ENCODE results near the gene PIK3C2A. TPM values are rescaled to one million over a fixed set of nuclear protein-coding genes. Genes with fewer than 3 reads are reported as not detected.

Gene PIK3C2A
- total RNA-seq, 1 donor from 2014 or later: 41.2 TPM

- intact Hi-C loops (cut with micrococcal nuclease): no loop called here
- TF ChIP-seq CTCF (IDR thresholded peaks at IDR 0.05): no peak
- Mint-ChIP-seq H3K27ac (no peak overlapping the region), H3K36me3 (ENCODE audit: low read depth) (peaks cover 47% of the 10 kb centered on the region), H3K4me3 (no peak overlapping the region), H3K4me1 (no peaks in the 10 kb centered on the region), H3K27me3 (no peaks in the 10 kb centered on the region), H3K9me3 (peaks cover 2% of the 10 kb centered on the region)
- POLR2A ChIA-PET: no interaction called here
- CTCF ChIA-PET: no interaction called here
- no peak for DNase-seq
- no peak for ATAC-seq (ENCODE audit: low read depth)
Observed at GRCh38 chr11:17188675-17189074, 19.1 kb downstream of the PIK3C2A start.

- H3K27ac Mint-ChIP-seq: no peak overlapping the region
- H3K27me3 Mint-ChIP-seq: no peaks in the 10 kb centered on the region
- no peak for TF ChIP-seq CTCF (IDR thresholded peaks at IDR 0.05)
- no peak overlapping the region for H3K4me3 Mint-ChIP-seq
- ChIA-PET CTCF (no interaction called here), POLR2A (interaction anchor here (0.6 kb wide), 1 partner anchor 17 kb away, joined by 4 read pairs; no protein-coding TSS in a partner anchor)
- peaks cover 2% of the 10 kb centered on the region for H3K9me3 Mint-ChIP-seq
- intact Hi-C loops (cut with micrococcal nuclease): no loop called here
- peaks cover 35% of the 10 kb centered on the region for H3K36me3 Mint-ChIP-seq (ENCODE audit: low read depth)
- no peaks in the 10 kb centered on the region for H3K4me1 Mint-ChIP-seq
- DNase-seq (no peak), ATAC-seq (ENCODE audit: low read depth) (no peak)
Observed at GRCh38 chr11:17186932-17187692, 20.7 kb downstream of the PIK3C2A start.

- ATAC-seq (ENCODE audit: low read depth): no peak
- TF ChIP-seq CTCF (IDR thresholded peaks at IDR 0.05): no peak
- H3K27me3 Mint-ChIP-seq: no peaks in the 10 kb centered on the region
- CTCF ChIA-PET: no interaction called here
- POLR2A ChIA-PET: no interaction called here
- no peaks in the 10 kb centered on the region for H3K4me1 Mint-ChIP-seq
- no peak overlapping the region for H3K4me3 Mint-ChIP-seq
- H3K27ac Mint-ChIP-seq: no peak overlapping the region
- peaks cover 2% of the 10 kb centered on the region for H3K9me3 Mint-ChIP-seq
- peaks cover 28% of the 10 kb centered on the region for H3K36me3 Mint-ChIP-seq (ENCODE audit: low read depth)
- intact Hi-C loops (cut with micrococcal nuclease): no loop called here
- DNase-seq: no peak
Observed at GRCh38 chr11:17185938-17186337, 21.8 kb downstream of the PIK3C2A start.

- H3K27me3 Mint-ChIP-seq: no peaks in the 10 kb centered on the region
- no peaks in the 10 kb centered on the region for H3K9me3 Mint-ChIP-seq
- peaks cover 25% of the 10 kb centered on the region for H3K36me3 Mint-ChIP-seq (ENCODE audit: low read depth)
- no peak for TF ChIP-seq CTCF (IDR thresholded peaks at IDR 0.05)
- intact Hi-C loops (cut with micrococcal nuclease): no loop called here
- CTCF ChIA-PET: no interaction called here
- DNase-seq: no peak
- H3K27ac Mint-ChIP-seq: no peak overlapping the region
- no peak for ATAC-seq (ENCODE audit: low read depth)
- no peak overlapping the region for H3K4me3 Mint-ChIP-seq
- no peaks in the 10 kb centered on the region for H3K4me1 Mint-ChIP-seq
- POLR2A ChIA-PET: no interaction called here
Observed at GRCh38 chr11:17184882-17185587, 22.8 kb downstream of the PIK3C2A start.

GRCh38 chr11:17183836-17184235 lies 23.9 kb downstream of the PIK3C2A start:
- no peak for TF ChIP-seq CTCF (IDR thresholded peaks at IDR 0.05)
- DNase-seq (no peak), ATAC-seq (ENCODE audit: low read depth) (no peak)
- CTCF ChIA-PET: no interaction called here
- Mint-ChIP-seq H3K4me3 (no peak overlapping the region), H3K36me3 (ENCODE audit: low read depth) (peaks cover 20% of the 10 kb centered on the region), H3K9me3 (no peaks in the 10 kb centered on the region), H3K4me1 (no peaks in the 10 kb centered on the region), H3K27me3 (no peaks in the 10 kb centered on the region), H3K27ac (no peak overlapping the region)
- intact Hi-C loops (cut with micrococcal nuclease): no loop called here
- POLR2A ChIA-PET: no interaction called here

All from activated B cell treated with CpG ODN at 0.5 μM for 24 hours (primary cell).